Stimulated activated CD4-positive, alpha-beta T cell treated with anti-CD3 and anti-CD28 coated beads, Interleukin-15, amount 100 ng/mL, for 1 hour (primary cell): ENCODE data around the gene CACUL1.
"Not testable (repeated sequence)": the region's sequence is repeated elsewhere in the genome, so short reads cannot be mapped to it uniquely, and the experiment has no call there.

ENCODE experiments used
- DNase-seq, 2 donors: peaks; one replicate each; pipeline ENCODE4 v3.0.0-alpha.2; 2020; ENCODE audit warnings: low read depth in 1 of 2, low spot score in 1 of 2

CACUL1 gene

GRCh38 chr10:118645294-118645693, 109.5 kb downstream of the CACUL1 start:
- not testable (repeated sequence) for DNase-seq

- no peak for DNase-seq
Measured at GRCh38 chr10:118642228-118642627, 112.5 kb downstream of the CACUL1 start.

GRCh38 chr10:118638680-118639079, 116.1 kb downstream of the CACUL1 start:
- no peak for DNase-seq

GRCh38 chr10:118635674-118636402, 118.9 kb downstream of the CACUL1 start:
- DNase-seq: no peak

GRCh38 chr10:118633786-118634185, 121.0 kb downstream of the CACUL1 start:
- no peak for DNase-seq

GRCh38 chr10:118629211-118629610, 125.6 kb downstream of the CACUL1 start:
- DNase-seq: no peak

- no peak for DNase-seq
Measured at GRCh38 chr10:118628397-118628796, 126.4 kb downstream of the CACUL1 start.

- no peak for DNase-seq
Measured at GRCh38 chr10:118626953-118627352, 127.8 kb downstream of the CACUL1 start.
